Sigmoid colon (tissue), 4 donors: ENCODE measurements around the gene GALNT17.

Source experiments
- POLR2AphosphoS5 ChIP-seq, 4 donors: sonication (generic); formaldehyde crosslinking; IDR thresholded peaks; one replicate each; pipeline ENCODE4 v1.6.1; 2017; ENCODE audit warnings: antibody characterized with exemption in 4 of 4
- TF ChIP-seq, protein P1 (sequence below), 4 experiments: fragments of 450-650 bp in 3 of 4; fragments of 200-600 bp in 1 of 4; IDR thresholded peaks; one replicate each; pipeline ENCODE4 v1.5.1; 2016 to 2019; ENCODE audit warnings: antibody characterized with exemption in 4 of 4, mild to moderate bottlenecking in 3 of 4, moderate library complexity in 2 of 4

DNA sequence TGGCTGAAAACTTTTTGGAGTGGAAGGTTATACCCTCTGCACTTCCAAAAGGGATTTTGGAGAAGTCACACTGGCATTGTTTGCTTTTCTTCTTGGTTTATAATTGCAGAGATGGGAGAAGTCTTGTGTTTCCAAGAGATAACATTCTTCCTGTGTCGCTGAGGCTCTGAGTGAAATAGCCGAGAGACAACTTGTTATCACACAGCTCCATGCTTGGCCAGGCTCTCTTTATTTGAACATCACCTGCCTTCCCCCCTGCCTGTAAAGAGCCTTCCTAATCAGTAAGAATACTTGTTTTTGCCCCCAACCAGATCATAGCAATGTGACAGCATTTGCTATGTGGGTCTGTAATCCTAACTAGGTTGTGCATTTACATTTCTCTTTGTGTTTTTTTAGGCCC lies 270.7 kb downstream of the GALNT17 start:
- TF ChIP-seq, protein P1, sequence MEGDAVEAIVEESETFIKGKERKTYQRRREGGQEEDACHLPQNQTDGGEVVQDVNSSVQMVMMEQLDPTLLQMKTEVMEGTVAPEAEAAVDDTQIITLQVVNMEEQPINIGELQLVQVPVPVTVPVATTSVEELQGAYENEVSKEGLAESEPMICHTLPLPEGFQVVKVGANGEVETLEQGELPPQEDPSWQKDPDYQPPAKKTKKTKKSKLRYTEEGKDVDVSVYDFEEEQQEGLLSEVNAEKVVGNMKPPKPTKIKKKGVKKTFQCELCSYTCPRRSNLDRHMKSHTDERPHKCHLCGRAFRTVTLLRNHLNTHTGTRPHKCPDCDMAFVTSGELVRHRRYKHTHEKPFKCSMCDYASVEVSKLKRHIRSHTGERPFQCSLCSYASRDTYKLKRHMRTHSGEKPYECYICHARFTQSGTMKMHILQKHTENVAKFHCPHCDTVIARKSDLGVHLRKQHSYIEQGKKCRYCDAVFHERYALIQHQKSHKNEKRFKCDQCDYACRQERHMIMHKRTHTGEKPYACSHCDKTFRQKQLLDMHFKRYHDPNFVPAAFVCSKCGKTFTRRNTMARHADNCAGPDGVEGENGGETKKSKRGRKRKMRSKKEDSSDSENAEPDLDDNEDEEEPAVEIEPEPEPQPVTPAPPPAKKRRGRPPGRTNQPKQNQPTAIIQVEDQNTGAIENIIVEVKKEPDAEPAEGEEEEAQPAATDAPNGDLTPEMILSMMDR (IDR thresholded peaks at IDR 0.05): no peak
- no peak for TF ChIP-seq POLR2AphosphoS5 (IDR thresholded peaks at IDR 0.05)
